ENCODE measurements around the gene ABTB2. TPM values are rescaled to one million over a fixed set of nuclear protein-coding genes. Genes with fewer than 3 reads are reported as not detected.

ABTB2 gene
- total and polyA plus RNA-seq, 10 of the 15 experiments (the other 5 are each of a cell fraction or from before 2014, with no cell fraction given): 0.13 to 2.1 (median 0.72) TPM

GRCh38 chr11:34308913-34309585 is 48.8 kb downstream of the ABTB2 start:
- ATAC-seq (no peak), FAIRE-seq (no peak), DNase-seq (ENCODE audit: low read depth, low spot score) (no peak)
- Histone ChIP-seq H4K20me1 (ENCODE audit: control insufficient read depth, insufficient read depth) (no peaks in the 10 kb centered on the region), H3K4me2 (ENCODE audit: control insufficient read depth, insufficient read depth) (no peak overlapping the region), H3K4me3 (no peak overlapping the region), H3K27ac (ENCODE audit: control insufficient read depth, insufficient read depth) (no peak overlapping the region), H3K36me3 (ENCODE audit: control insufficient read depth in 2 of 2, insufficient read depth in 2 of 2, low read length in 1 of 2) (no peaks in the 10 kb centered on the region), H2AFZ (ENCODE audit: control insufficient read depth, low read depth, low read length) (no peak overlapping the region), H3K9me3 (replicated peaks; ENCODE audit: control insufficient read depth, insufficient read depth, low read length) (no peaks in the 10 kb centered on the region), H3K9ac (ENCODE audit: control insufficient read depth, insufficient read depth, low read length) (no peak overlapping the region), H3K79me2 (ENCODE audit: control insufficient read depth, insufficient read depth, low read length) (no peaks in the 10 kb centered on the region; the same call in 1 of the 2 replicates), H3K27me3 (replicated peaks in 1 of 2; ENCODE audit: control insufficient read depth in 2 of 2, insufficient read depth in 2 of 2, low read length in 1 of 2) (no peaks in the 10 kb centered on the region), H3K4me1 (ENCODE audit: control insufficient read depth, insufficient read depth, low read length) (peaks cover 15% of the 10 kb centered on the region; the same call in 1 of the 2 replicates)
- CTCF ChIA-PET: interaction anchor here (0.6 to 1.5 kb wide), 3 partner anchors 46 to 135 kb away, joined by 3 to 5 read pairs (median 3); partner anchors contain the start of gene ABTB2
- SMC1A ChIA-PET (ENCODE audit: uncharacterized antibody, unreplicated experiment): interaction anchor here (0.7 to 2.0 kb wide), 5 partner anchors 9 to 134 kb away, joined by 3 to 6 read pairs (median 3); partner anchors contain the start of gene ABTB2
- RAD21 ChIA-PET (ENCODE audit: unreplicated experiment): interaction anchor here (1.0 kb wide), 1 partner anchor 75 kb away, joined by 3 read pairs; no protein-coding TSS in a partner anchor
- no TSS peak for BruUV-seq (replicated peaks)
- in situ Hi-C loops (cut with MboI) (no loop called here), intact Hi-C loops (cut with micrococcal nuclease; ENCODE audit: unreplicated experiment) (no loop called here)
- POLR2A ChIA-PET: interaction anchor here (0.6 to 1.6 kb wide), 3 partner anchors 9 to 372 kb away, joined by 3 to 4 read pairs (median 3); no protein-coding TSS in a partner anchor
- WGBS (ENCODE audit: insufficient coverage, insufficient replicate concordance, low lambda C conversion rate, missing lambda C conversion rate): 54% methylated on average over 8 of the region's 8 CpGs
- no peak for TF ChIP-seq ATF7 (IDR thresholded peaks at IDR 0.05; ENCODE audit: low read depth)
- no peak for TF ChIP-seq POLR2A (IDR thresholded peaks at IDR 0.05; ENCODE audit: low read depth, low read length)
- no peak for TF ChIP-seq ZNF687 (IDR thresholded peaks at IDR 0.05)
- TF ChIP-seq KAT2A (conservative IDR thresholded peaks at IDR 0.05; ENCODE audit: control insufficient read depth, low read depth, low read length): no peak
- TF ChIP-seq, protein P1, sequence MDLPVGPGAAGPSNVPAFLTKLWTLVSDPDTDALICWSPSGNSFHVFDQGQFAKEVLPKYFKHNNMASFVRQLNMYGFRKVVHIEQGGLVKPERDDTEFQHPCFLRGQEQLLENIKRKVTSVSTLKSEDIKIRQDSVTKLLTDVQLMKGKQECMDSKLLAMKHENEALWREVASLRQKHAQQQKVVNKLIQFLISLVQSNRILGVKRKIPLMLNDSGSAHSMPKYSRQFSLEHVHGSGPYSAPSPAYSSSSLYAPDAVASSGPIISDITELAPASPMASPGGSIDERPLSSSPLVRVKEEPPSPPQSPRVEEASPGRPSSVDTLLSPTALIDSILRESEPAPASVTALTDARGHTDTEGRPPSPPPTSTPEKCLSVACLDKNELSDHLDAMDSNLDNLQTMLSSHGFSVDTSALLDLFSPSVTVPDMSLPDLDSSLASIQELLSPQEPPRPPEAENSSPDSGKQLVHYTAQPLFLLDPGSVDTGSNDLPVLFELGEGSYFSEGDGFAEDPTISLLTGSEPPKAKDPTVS (IDR thresholded peaks at IDR 0.05; ENCODE audit: low read depth, low read length): no peak
- no peak for TF ChIP-seq SP1 (IDR thresholded peaks at IDR 0.05; ENCODE audit: low read depth, low read length)
- TF ChIP-seq RAD51 (IDR thresholded peaks at IDR 0.05): no peak
- no peak for TF ChIP-seq CEBPB (IDR thresholded peaks at IDR 0.05; ENCODE audit: borderline replicate concordance in 1 of 2, low read depth in 2 of 2, low read length in 2 of 2)
- TF ChIP-seq ZNF274 (IDR thresholded peaks at IDR 0.05; ENCODE audit: insufficient read depth, insufficient read length): no peak
